OCI-LY7 (cell line): ENCODE data around the gene GEN1.

Experiments used
- CTCF ChIP-seq: fragments of 200-600 bp; sonication (generic); conservative IDR thresholded peaks from 2 replicates; pipeline ENCODE4 v1.5.1; 2014; ENCODE audit warnings: mild to moderate bottlenecking, antibody characterized with exemption, low read length, moderate library complexity, mixed read lengths
- EZH2phosphoT487 ChIP-seq: fragments of 200-600 bp; sonication (generic); IDR thresholded peaks from 2 replicates; pipeline ENCODE4 v1.6.1; 2018; ENCODE audit warnings: low read depth, borderline replicate concordance, mild to moderate bottlenecking, mixed run types, antibody characterized with exemption, low read length, moderate library complexity, mixed read lengths

GRCh38 chr2:17821080-17821479 lies 67.1 kb downstream of the GEN1 start:
- no peak for TF ChIP-seq CTCF
- TF ChIP-seq EZH2phosphoT487, result no peak
